ENCODE results near the gene VWF.

- TF ChIP-seq, protein P1, sequence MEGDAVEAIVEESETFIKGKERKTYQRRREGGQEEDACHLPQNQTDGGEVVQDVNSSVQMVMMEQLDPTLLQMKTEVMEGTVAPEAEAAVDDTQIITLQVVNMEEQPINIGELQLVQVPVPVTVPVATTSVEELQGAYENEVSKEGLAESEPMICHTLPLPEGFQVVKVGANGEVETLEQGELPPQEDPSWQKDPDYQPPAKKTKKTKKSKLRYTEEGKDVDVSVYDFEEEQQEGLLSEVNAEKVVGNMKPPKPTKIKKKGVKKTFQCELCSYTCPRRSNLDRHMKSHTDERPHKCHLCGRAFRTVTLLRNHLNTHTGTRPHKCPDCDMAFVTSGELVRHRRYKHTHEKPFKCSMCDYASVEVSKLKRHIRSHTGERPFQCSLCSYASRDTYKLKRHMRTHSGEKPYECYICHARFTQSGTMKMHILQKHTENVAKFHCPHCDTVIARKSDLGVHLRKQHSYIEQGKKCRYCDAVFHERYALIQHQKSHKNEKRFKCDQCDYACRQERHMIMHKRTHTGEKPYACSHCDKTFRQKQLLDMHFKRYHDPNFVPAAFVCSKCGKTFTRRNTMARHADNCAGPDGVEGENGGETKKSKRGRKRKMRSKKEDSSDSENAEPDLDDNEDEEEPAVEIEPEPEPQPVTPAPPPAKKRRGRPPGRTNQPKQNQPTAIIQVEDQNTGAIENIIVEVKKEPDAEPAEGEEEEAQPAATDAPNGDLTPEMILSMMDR (conservative IDR thresholded peaks at IDR 0.05; ENCODE audit: low read depth, low read length): no peak
- no peak for TF ChIP-seq POLR2A (IDR thresholded peaks at IDR 0.05; ENCODE audit: low read depth, low read length)
- TF ChIP-seq CEBPB (IDR thresholded peaks at IDR 0.05; ENCODE audit: low read depth, low read length): no peak
- no peak for TF ChIP-seq FOS (IDR thresholded peaks at IDR 0.05; ENCODE audit: low read depth, low read length)
- no peak for TF ChIP-seq MAFK (IDR thresholded peaks at IDR 0.05; ENCODE audit: low read depth, low read length)
- no peak for TF ChIP-seq SMC3 (IDR thresholded peaks at IDR 0.05; ENCODE audit: low read depth, low read length)
- TF ChIP-seq MAZ (IDR thresholded peaks at IDR 0.05; ENCODE audit: borderline replicate concordance, low read depth, low read length): no peak
- no peak for TF ChIP-seq MXI1 (IDR thresholded peaks at IDR 0.05; ENCODE audit: borderline replicate concordance, low read depth, low read length)
- TF ChIP-seq RAD21 (IDR thresholded peaks at IDR 0.05; ENCODE audit: low read length): no peak
- no peak for TF ChIP-seq RCOR1 (IDR thresholded peaks at IDR 0.05; ENCODE audit: insufficient replicate concordance, low read length)
- TF ChIP-seq RFX5 (IDR thresholded peaks at IDR 0.05; ENCODE audit: low read depth, low read length): no peak
- TF ChIP-seq, protein P2, sequence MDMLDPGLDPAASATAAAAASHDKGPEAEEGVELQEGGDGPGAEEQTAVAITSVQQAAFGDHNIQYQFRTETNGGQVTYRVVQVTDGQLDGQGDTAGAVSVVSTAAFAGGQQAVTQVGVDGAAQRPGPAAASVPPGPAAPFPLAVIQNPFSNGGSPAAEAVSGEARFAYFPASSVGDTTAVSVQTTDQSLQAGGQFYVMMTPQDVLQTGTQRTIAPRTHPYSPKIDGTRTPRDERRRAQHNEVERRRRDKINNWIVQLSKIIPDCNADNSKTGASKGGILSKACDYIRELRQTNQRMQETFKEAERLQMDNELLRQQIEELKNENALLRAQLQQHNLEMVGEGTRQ (IDR thresholded peaks at IDR 0.05; ENCODE audit: low read depth, low read length): no peak
- TF ChIP-seq NFE2L2 (IDR thresholded peaks at IDR 0.05; ENCODE audit: low read depth, low read length): no peak
These were observed 14.5 kb downstream of the VWF start for GRCh38 chr12:6110006-6110405.

All from IMR-90 (cell line).